C4-2B (cell line): Measurements from ENCODE around the gene SDS.

Experiments used
- ZFX ChIP-seq: fragments of 450-650 bp; IDR thresholded peaks from 2 replicates; pipeline ENCODE4 v1.6.1; 2017
- TF ChIP-seq, protein P1 (sequence below): fragments of 450-650 bp; conservative IDR thresholded peaks from 2 replicates; pipeline ENCODE4 v1.5.1; 2017; ENCODE audit warnings: mild to moderate bottlenecking

DNA sequence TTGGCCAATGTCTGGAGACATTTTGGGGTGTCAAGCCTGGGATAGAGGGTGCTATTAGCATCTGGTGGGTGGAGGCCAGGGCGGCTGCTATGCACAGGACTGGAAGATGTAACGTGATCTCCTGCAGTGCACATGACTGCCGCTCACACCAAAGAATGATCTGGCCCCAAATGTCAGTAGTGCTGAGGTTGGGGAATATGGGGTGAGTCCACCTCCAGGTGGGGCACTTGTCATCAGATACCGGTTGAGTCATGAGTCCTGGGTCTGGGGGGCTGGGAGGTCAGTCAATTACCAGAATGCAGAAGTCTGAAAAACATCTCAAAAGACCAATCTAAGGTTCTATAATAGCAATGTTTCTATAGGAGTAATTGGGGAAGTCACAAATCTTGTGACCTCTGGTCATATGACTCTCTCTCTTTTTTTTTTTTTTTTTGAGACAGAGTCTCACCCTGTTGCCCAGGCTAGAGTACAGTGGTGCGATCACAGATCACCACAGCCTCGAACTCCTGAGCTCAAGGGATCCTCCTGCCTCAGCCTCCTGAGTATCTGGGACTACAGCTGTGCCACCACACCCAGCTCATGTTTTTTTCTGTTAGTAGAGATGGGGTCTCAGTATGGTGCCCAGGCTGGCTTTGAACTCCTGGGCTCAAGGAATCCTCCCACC, 12.5 kb upstream of the SDS start:
- TF ChIP-seq, protein P1, sequence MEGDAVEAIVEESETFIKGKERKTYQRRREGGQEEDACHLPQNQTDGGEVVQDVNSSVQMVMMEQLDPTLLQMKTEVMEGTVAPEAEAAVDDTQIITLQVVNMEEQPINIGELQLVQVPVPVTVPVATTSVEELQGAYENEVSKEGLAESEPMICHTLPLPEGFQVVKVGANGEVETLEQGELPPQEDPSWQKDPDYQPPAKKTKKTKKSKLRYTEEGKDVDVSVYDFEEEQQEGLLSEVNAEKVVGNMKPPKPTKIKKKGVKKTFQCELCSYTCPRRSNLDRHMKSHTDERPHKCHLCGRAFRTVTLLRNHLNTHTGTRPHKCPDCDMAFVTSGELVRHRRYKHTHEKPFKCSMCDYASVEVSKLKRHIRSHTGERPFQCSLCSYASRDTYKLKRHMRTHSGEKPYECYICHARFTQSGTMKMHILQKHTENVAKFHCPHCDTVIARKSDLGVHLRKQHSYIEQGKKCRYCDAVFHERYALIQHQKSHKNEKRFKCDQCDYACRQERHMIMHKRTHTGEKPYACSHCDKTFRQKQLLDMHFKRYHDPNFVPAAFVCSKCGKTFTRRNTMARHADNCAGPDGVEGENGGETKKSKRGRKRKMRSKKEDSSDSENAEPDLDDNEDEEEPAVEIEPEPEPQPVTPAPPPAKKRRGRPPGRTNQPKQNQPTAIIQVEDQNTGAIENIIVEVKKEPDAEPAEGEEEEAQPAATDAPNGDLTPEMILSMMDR, result no peak
- no peak for TF ChIP-seq ZFX
